ENCODE measurements around the gene RNF41. TPM values are rescaled to one million over a fixed set of nuclear protein-coding genes. Genes with fewer than 3 reads are reported as not detected.

The RNF41 gene
- total RNA-seq, 4 donors from 2014 or later = 50.0 to 81.6 (median 62.0) TPM

DNA sequence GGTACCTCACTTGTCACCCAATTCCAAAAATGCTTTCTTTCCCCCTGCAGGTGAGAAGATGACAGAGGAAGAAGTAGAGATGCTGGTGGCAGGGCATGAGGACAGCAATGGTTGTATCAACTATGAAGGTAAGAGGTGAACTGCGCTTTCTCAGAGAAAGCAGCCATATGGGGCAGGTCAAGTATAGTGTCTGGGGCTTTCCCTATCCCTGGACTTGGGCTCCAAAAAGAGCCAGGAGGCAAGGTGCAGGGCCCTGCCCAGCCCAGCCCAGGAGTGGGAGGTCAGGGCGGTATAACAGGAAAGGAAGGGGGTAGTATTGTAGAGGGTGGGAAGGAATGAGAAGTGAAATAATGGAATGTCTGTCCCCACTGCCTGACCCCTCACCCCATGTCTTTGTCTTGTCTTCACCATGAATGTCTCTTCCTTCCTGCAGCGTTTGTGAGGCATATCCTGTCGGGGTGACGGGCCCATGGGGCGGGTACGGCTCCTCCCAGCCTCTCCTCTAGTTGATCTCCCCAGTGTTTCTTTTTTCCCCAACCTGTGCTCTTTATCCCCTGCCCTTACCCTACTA, 61.4 kb downstream of the RNF41 start:
- 18 to 21% methylated on average over 7 of the region's 7 CpGs for WGBS, 2 donors
- TF ChIP-seq EP300 (IDR thresholded peaks at IDR 0.05) (peak in 1 of 2 donors; percentile 46), POLR2A (IDR thresholded peaks at IDR 0.05) (no peak)
- Histone ChIP-seq H3K27ac (peak overlapping the region; percentile 96 to 98 (median 98)), H3K9me3 (no peaks in the 10 kb centered on the region), H3K27me3 (no peaks in the 10 kb centered on the region), H3K36me3 (peaks cover 0 to 59% (median 25%) of the 10 kb centered on the region in 3 donors), H3K4me3 (peak overlapping the region; percentile 69 to 94 (median 89)), H3K4me1 (peaks cover 0 to 41% (median 31%) of the 10 kb centered on the region in 4 donors)
- no peak for DNase-seq (ENCODE audit: low spot score in 2 of 2)

DNA sequence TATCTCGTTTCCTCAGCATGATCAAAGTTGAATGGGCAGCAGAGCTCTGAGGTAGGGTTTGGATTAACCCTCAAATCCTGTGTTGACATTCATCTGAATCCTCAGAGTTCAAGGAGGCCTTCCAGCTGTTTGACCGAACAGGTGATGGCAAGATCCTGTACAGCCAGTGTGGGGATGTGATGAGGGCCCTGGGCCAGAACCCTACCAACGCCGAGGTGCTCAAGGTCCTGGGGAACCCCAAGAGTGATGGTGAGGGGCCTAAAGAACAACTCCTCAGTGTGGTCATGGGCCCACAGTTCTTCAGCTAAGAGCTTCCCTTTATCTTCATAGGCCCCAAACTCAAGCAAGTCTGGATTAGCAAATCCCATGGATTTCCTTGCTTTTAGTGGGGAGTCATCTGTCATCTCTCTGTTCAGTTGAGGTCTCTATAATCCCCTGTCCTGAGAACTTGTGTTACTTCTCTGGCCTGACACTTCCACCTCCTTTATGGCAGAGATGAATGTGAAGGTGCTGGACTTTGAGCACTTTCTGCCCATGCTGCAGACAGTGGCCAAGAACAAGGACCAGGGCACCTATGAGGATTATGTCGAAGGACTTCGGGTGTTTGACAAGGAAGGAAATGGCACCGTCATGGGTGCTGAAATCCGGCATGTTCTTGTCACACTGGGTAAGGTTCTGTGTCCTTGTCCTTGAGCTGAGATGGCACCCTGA, 62.1 kb downstream of the RNF41 start:
- peaks cover 0 to 41% (median 31%) of the 10 kb centered on the region in 4 donors for H3K4me1 ChIP-seq
- no peak for DNase-seq (ENCODE audit: low spot score in 2 of 2)
- H3K36me3 ChIP-seq = peaks cover 0 to 53% (median 19%) of the 10 kb centered on the region in 3 donors

DNA sequence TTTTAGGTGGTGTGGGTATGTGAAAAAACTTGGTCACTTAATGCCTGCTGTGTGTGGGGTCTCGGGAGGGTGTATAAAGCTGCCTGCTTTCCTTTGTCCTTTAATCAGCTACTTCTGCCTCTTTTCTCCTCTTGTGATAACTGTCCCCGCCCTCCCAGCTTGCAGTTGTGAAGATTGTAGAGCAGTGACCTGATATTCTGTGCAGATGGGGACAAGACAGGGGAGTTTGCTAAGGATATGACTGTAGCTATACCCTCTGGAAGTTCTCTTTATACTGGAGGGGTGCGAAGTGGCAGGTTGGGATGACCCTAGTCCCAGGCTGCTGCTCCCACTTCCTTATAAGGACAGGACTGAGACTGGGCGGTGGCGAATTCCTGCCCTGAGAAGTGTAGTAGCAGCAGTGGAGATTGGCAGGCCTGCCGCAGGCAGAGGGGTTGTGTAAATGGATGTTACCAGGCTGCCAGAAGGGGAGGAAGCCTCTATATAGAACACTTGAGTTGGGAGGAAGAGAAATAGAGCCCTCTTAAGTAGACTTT, 62.7 kb downstream of the RNF41 start:
- peak overlapping the region; percentile 69 to 94 (median 89) for H3K4me3 ChIP-seq
- H3K27me3 ChIP-seq = no peaks in the 10 kb centered on the region
- peak overlapping the region; percentile 96 to 98 (median 98) for H3K27ac ChIP-seq
- TF ChIP-seq, protein P1, sequence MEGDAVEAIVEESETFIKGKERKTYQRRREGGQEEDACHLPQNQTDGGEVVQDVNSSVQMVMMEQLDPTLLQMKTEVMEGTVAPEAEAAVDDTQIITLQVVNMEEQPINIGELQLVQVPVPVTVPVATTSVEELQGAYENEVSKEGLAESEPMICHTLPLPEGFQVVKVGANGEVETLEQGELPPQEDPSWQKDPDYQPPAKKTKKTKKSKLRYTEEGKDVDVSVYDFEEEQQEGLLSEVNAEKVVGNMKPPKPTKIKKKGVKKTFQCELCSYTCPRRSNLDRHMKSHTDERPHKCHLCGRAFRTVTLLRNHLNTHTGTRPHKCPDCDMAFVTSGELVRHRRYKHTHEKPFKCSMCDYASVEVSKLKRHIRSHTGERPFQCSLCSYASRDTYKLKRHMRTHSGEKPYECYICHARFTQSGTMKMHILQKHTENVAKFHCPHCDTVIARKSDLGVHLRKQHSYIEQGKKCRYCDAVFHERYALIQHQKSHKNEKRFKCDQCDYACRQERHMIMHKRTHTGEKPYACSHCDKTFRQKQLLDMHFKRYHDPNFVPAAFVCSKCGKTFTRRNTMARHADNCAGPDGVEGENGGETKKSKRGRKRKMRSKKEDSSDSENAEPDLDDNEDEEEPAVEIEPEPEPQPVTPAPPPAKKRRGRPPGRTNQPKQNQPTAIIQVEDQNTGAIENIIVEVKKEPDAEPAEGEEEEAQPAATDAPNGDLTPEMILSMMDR (IDR thresholded peaks at IDR 0.05) = no peak
- TF ChIP-seq POLR2A (IDR thresholded peaks at IDR 0.05) (peak in 1 of 2 donors; percentile 46), EP300 (IDR thresholded peaks at IDR 0.05) (peak in 1 of 2 donors; percentile 67)
- 0% methylated on average over 6 of the region's 6 CpGs for WGBS, 2 donors
- no peaks in the 10 kb centered on the region for H3K9me3 ChIP-seq
- H3K36me3 ChIP-seq = peaks cover 0 to 46% (median 12%) of the 10 kb centered on the region in 3 donors
- peaks cover 0 to 45% (median 31%) of the 10 kb centered on the region in 4 donors for H3K4me1 ChIP-seq
- DNase-seq (ENCODE audit: low spot score in 2 of 2) = peak; percentile 62 to 71

More for the DNA sequence above, 62.1 kb downstream of the RNF41 start:
- Histone ChIP-seq H3K4me3 (peak overlapping the region; percentile 69 to 94 (median 89)), H3K9me3 (no peaks in the 10 kb centered on the region), H3K27ac (peak overlapping the region; percentile 96 to 98 (median 98)), H3K27me3 (no peaks in the 10 kb centered on the region)
- 18 to 20% methylated on average over 8 of the region's 8 CpGs for WGBS, 2 donors
- TF ChIP-seq POLR2A (IDR thresholded peaks at IDR 0.05) = no peak
- TF ChIP-seq, protein P1 (IDR thresholded peaks at IDR 0.05) = no peak
- TF ChIP-seq EP300 (IDR thresholded peaks at IDR 0.05) = no peak

DNA sequence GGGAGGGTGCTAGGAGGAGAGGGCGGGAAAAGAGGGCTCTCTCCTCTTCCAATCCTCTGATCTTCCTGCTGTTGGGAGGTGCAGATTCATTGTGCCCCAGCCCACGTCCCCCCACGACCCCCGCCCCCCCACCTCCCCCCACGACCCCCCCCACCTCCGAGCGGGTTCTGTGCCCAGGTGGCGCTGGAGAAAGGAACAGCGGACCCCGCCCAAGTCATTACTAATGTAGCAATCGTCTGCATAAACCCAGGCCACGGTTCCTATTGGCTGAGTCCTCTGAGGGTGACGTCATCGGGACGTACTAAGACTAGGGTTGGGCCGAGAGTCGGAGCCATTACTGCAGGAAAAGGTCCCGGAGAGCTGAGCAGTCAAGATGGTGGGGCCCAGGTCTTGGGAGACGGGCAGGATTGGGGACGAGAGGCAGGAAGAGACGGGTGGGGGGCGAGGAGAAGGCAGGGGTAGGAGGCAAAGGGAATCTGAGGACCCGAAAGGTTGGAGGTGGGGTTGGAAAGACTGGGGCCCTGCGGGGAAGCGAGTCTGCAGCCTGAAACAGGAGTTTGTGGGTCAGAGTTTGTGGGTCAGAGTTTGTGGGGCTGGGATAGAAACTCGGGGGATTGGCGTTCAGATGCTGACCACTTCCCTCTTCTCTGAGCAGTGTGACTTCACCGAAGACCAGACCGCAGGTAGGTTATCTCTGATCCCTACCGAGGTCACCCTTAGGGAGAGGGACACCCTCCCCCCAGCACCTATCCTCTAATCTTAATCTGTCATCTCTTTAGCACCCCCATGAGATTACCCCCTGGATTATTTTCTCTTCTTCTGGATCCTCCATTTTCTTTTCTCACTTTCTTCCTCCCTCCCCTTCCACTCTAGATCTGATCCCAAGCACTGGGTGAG, 63.4 kb downstream of the RNF41 start, which contains the start of gene MYL6:
TSS of gene MYL6 (plus strand) at position 331 of the 897 bp plus-strand sequence. CDS start at position 374, 43 bp downstream.
- Histone ChIP-seq H3K27me3 (no peaks in the 10 kb centered on the region), H3K36me3 (peaks cover 0 to 39% (median 12%) of the 10 kb centered on the region in 3 donors), H3K9me3 (no peaks in the 10 kb centered on the region), H3K27ac (peak within 1 kb of the TSS; percentile 96 to 98 (median 98)), H3K4me1 (peaks cover 0 to 52% (median 31%) of the 10 kb centered on the region in 4 donors), H3K4me3 (peak within 1 kb of the TSS; percentile 69 to 94 (median 89))
- peak; percentile 98 to 100 for DNase-seq (ENCODE audit: low spot score in 2 of 2)
- 0 to 1% methylated on average over 29 to 30 of the region's 30 CpGs for WGBS, 2 donors
- TF ChIP-seq, protein P1 (IDR thresholded peaks at IDR 0.05) = no peak
- peak; percentile 26 to 100 for TF ChIP-seq EP300 (IDR thresholded peaks at IDR 0.05)
- TF ChIP-seq POLR2A (IDR thresholded peaks at IDR 0.05) = peak; percentile 99 to 100

Data from tibial nerve (tissue), 4 donors.